ENCODE data around the gene TECPR2. TPM values are rescaled to one million over a fixed set of nuclear protein-coding genes. Genes with fewer than 3 reads are reported as not detected.

Gene TECPR2
- total and polyA plus RNA-seq, 4 donors: 5.6 to 30.3 (median 19.5) TPM

DNA sequence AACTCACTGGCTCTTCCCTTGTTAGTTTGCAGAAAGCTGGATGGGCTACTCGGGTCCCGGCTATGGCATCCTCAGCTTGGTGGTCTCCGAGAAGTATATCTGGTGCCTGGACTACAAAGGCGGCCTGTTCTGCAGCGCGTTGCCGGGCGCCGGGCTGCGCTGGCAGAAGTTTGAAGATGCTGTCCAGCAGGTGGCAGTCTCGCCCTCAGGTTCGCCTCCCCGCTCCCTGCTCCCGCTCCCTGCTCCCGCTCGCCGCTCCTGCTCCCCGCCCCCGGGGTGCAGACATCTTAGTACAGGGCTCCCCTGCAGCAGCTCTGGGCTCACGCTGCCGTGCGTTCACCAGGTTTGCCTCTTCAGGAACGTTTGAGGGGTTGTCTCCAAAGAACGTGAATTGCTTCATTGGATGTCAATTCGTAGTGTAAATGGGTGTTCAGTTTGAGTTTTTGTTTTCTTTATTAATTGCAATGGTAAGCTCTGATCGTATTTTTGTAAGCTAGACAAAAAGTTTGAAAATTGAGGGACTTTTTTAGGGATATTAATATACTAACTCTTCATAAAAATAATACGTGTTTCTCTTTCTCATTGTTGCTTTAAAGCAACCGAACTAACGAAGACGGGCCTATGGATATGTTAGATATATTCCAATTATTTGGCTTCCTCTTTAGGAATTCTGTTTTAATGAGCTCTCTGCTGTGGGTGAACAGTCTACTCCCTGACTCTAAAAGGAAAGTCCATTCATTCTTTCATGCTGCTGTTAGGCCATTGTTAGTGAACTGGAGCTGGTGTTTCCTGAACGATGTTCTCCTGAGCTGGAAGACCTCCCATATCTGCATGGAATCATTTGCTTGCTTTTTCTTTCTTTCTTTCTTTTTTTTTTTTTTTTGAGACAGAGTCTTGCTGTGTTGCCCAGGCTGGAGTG, 75.5 kb downstream of the TECPR2 start:
- Histone ChIP-seq H3K27ac (ENCODE audit: low read depth in 1 of 2, low read length in 1 of 2) (no peak overlapping the region), H3K36me3 (ENCODE audit: control insufficient read depth in 4 of 4, insufficient read depth in 4 of 4, low read length in 4 of 4) (peaks cover 9 to 29% (median 20%) of the 10 kb centered on the region in 4 donors), H3K9me3 (ENCODE audit: control insufficient read depth in 4 of 4, insufficient read depth in 3 of 4, low read length in 3 of 4) (no peaks in the 10 kb centered on the region), H3K27me3 (ENCODE audit: control insufficient read depth in 3 of 3, insufficient read depth in 3 of 3, low read length in 2 of 3) (no peaks in the 10 kb centered on the region), H3K4me1 (ENCODE audit: control insufficient read depth in 5 of 5, insufficient read depth in 5 of 5, low read length in 5 of 5) (peaks cover 0 to 5% (median 0%) of the 10 kb centered on the region in 5 donors), H3K9ac (ENCODE audit: insufficient read depth in 1 of 2, low read length in 2 of 2) (no peak overlapping the region), H3K4me3 (no peak overlapping the region)
- ATAC-seq (ENCODE audit: insufficient read depth, low FRiP score) (peak; percentile 93), DNase-seq (peak; percentile 92 to 95 (median 92))
- 21 to 23% methylated on average over 30 to 31 of the region's 31 CpGs for WGBS, 2 donors
- TF ChIP-seq, protein P1, sequence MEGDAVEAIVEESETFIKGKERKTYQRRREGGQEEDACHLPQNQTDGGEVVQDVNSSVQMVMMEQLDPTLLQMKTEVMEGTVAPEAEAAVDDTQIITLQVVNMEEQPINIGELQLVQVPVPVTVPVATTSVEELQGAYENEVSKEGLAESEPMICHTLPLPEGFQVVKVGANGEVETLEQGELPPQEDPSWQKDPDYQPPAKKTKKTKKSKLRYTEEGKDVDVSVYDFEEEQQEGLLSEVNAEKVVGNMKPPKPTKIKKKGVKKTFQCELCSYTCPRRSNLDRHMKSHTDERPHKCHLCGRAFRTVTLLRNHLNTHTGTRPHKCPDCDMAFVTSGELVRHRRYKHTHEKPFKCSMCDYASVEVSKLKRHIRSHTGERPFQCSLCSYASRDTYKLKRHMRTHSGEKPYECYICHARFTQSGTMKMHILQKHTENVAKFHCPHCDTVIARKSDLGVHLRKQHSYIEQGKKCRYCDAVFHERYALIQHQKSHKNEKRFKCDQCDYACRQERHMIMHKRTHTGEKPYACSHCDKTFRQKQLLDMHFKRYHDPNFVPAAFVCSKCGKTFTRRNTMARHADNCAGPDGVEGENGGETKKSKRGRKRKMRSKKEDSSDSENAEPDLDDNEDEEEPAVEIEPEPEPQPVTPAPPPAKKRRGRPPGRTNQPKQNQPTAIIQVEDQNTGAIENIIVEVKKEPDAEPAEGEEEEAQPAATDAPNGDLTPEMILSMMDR (IDR thresholded peaks at IDR 0.05; ENCODE audit: control extremely low read depth, extremely low read depth): peak; percentile 71

DNA sequence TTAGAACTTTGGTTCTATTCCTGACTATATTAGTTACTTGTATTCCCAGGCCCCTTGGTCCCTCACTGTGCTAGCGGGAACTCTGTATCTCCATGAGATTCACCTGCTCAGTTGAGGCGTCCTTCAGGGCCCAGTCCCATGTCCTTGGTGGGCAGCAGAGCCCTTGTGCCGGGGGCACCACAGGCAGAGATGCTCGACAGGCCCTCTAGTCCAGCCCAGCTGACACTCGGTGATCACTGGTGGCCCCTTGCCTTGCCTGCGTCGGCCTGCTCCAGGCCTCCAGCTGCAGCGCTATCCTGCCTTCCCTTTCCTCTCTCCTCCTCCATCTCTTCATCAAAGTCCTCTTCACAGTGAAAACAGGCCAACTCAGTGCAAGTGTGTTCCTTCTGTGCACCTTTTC, 76.8 kb downstream of the TECPR2 start:
- Histone ChIP-seq H3K9ac (ENCODE audit: insufficient read depth in 1 of 2, low read length in 2 of 2) (no peak overlapping the region), H3K4me1 (ENCODE audit: control insufficient read depth in 5 of 5, insufficient read depth in 5 of 5, low read length in 5 of 5) (peaks cover 0 to 5% (median 0%) of the 10 kb centered on the region in 5 donors), H3K27me3 (ENCODE audit: control insufficient read depth in 3 of 3, insufficient read depth in 3 of 3, low read length in 2 of 3) (no peaks in the 10 kb centered on the region), H3K27ac (ENCODE audit: low read depth in 1 of 2, low read length in 1 of 2) (no peak overlapping the region), H3K4me3 (no peak overlapping the region), H3K36me3 (ENCODE audit: control insufficient read depth in 4 of 4, insufficient read depth in 4 of 4, low read length in 4 of 4) (peaks cover 19 to 29% (median 21%) of the 10 kb centered on the region in 4 donors), H3K9me3 (ENCODE audit: control insufficient read depth in 4 of 4, insufficient read depth in 3 of 4, low read length in 3 of 4) (no peaks in the 10 kb centered on the region)
- TF ChIP-seq, protein P1 (IDR thresholded peaks at IDR 0.05; ENCODE audit: control extremely low read depth, extremely low read depth): no peak
- ATAC-seq (ENCODE audit: insufficient read depth, low FRiP score) (no peak), DNase-seq (no peak)
- WGBS, 2 donors: 95 to 96% methylated on average over 8 of the region's 8 CpGs

DNA sequence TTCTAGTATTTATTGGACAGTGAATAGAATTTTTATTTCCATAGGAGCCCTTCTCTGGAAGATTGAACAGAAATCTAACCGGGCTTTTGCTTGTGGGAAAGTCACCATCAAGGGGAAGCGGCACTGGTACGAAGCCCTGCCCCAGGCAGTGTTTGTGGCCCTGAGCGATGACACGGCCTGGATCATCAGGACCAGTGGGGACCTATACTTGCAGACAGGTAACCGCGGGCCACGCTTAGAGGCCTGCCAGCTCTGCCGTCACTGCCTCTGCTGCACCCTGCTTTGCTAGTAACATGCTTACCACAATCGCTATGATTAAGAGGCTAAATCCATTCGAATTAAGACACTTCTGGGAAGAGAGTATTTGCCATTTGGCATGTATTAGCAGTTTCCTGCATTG, 77.7 kb downstream of the TECPR2 start:
- WGBS, 2 donors: 97 to 98% methylated on average over 11 of the region's 11 CpGs
- peaks cover 0 to 1% (median 0%) of the 10 kb centered on the region in 4 donors for H3K9me3 ChIP-seq (ENCODE audit: control insufficient read depth in 4 of 4, insufficient read depth in 3 of 4, low read length in 3 of 4)
- no peak overlapping the region for H3K9ac ChIP-seq (ENCODE audit: insufficient read depth in 1 of 2, low read length in 2 of 2)
- no peak overlapping the region for H3K27ac ChIP-seq (ENCODE audit: low read depth in 1 of 2, low read length in 1 of 2)
- H3K4me3 ChIP-seq: no peak overlapping the region
- TF ChIP-seq, protein P1 (IDR thresholded peaks at IDR 0.05; ENCODE audit: control extremely low read depth, extremely low read depth): no peak
- no peak for DNase-seq
- H3K4me1 ChIP-seq (ENCODE audit: control insufficient read depth in 5 of 5, insufficient read depth in 5 of 5, low read length in 5 of 5): peaks cover 0 to 5% (median 0%) of the 10 kb centered on the region in 5 donors
- H3K36me3 ChIP-seq (ENCODE audit: control insufficient read depth in 4 of 4, insufficient read depth in 4 of 4, low read length in 4 of 4): peaks cover 10 to 30% (median 22%) of the 10 kb centered on the region in 4 donors
- ATAC-seq (ENCODE audit: insufficient read depth, low FRiP score): no peak
- H3K27me3 ChIP-seq (ENCODE audit: control insufficient read depth in 3 of 3, insufficient read depth in 3 of 3, low read length in 2 of 3): no peaks in the 10 kb centered on the region

All from lung (tissue), 12 donors.